Measurements from ENCODE around the gene RUBCN.

GRCh38 chr3:197718891-197719290, 17.8 kb downstream of the RUBCN start:
- TF ChIP-seq CTCF (IDR thresholded peaks at IDR 0.05), result no peak
- no peak for TF ChIP-seq POLR2A (IDR thresholded peaks at IDR 0.05)
